ENCODE results near the gene USP4. TPM values are rescaled to one million over a fixed set of nuclear protein-coding genes. Genes with fewer than 3 reads are reported as not detected.

The USP4 gene
- total RNA-seq (2021) = 32.3 and 32.8 TPM in 2 replicates
- percentile 54 among the genes with signal in this experiment for Bru-seq, nascent RNA
- BruChase-seq, experiment 1, labeled RNA remaining after a 2-hour chase = percentile 56 among the genes with signal in this experiment
- percentile 68 among the genes with signal in this experiment for BruChase-seq, experiment 2, labeled RNA remaining after a 6-hour chase
- long read RNA-seq, transcript USP4-201 (22 exons, 3,126 nt) = major isoform, 50 of 102 reads
- long read RNA-seq, transcript USP4-202 (21 exons, 3,222 nt) = minor isoform, 13 of 102 reads
- long read RNA-seq, partial matches to known transcripts = 5 of 102 reads
- long read RNA-seq, other reads (novel, unspliced or antisense) = 31 of 102 reads

GRCh38 chr3:49339941-49340800 is at the start of gene USP4:
TSS of gene USP4 (minus strand) at chr3:49340053. CDS start at chr3:49340024, 29 bp downstream.
- POLR2A ChIA-PET (ENCODE audit: low non-redundant PET) = interaction anchor here (0.8 kb wide), 1 partner anchor 68 kb away, joined by 4 read pairs; no protein-coding TSS in a partner anchor
- TF ChIP-seq EZH2 (IDR thresholded peaks at IDR 0.05; ENCODE audit: borderline replicate concordance, low read depth, low read length, poor library complexity, severe bottlenecking) (no peak), CTCF (conservative IDR thresholded peaks at IDR 0.05; ENCODE audit: low read depth, low read length) (peak; percentile 52)
- H3K4me3 ChIP-seq (ENCODE audit: low read depth, low read length, poor library complexity, severe bottlenecking) = peak within 1 kb of the TSS; percentile 63
- intact Hi-C loops (cut with micrococcal nuclease; ENCODE audit: unreplicated experiment) = loop anchor here (5.0 kb wide), 1 partner anchor 107 kb away; no protein-coding TSS in a partner anchor
- peak; percentile 80 for DNase-seq (ENCODE audit: low spot score)
- CTCF ChIA-PET = interaction anchor here (0.6 to 1.8 kb wide), 2 partner anchors 109 to 169 kb away, joined by 3 to 8 read pairs; partner anchors contain the start of gene KLHDC8B
- peak within 1 kb of the TSS; percentile 74 for H3K27ac ChIP-seq (ENCODE audit: low read depth, low read length, poor library complexity, severe bottlenecking)
- no peaks in the 10 kb centered on the region for H3K27me3 ChIP-seq (replicated peaks; ENCODE audit: insufficient read depth, low read depth, low read length, poor library complexity)
- H3K4me1 ChIP-seq (ENCODE audit: insufficient read depth, low read length, poor library complexity, severe bottlenecking) = peaks cover 5% of the 10 kb centered on the region
- no TSS peak for BruUV-seq (replicated peaks)
- H3K9me3 ChIP-seq (ENCODE audit: low read depth, low read length, poor library complexity, severe bottlenecking) = no peaks in the 10 kb centered on the region
- H3K36me3 ChIP-seq (ENCODE audit: insufficient read depth, low read length, poor library complexity, severe bottlenecking) = peaks cover 2% of the 10 kb centered on the region

GRCh38 chr3:49389297-49389696 is 49.4 kb upstream of the USP4 start:
- Histone ChIP-seq H3K36me3 (ENCODE audit: insufficient read depth, low read length, poor library complexity, severe bottlenecking) (no peaks in the 10 kb centered on the region), H3K9me3 (ENCODE audit: low read depth, low read length, poor library complexity, severe bottlenecking) (no peaks in the 10 kb centered on the region), H3K4me1 (ENCODE audit: insufficient read depth, low read length, poor library complexity, severe bottlenecking) (no peaks in the 10 kb centered on the region), H3K27ac (ENCODE audit: low read depth, low read length, poor library complexity, severe bottlenecking) (no peak overlapping the region), H3K4me3 (ENCODE audit: low read depth, low read length, poor library complexity, severe bottlenecking) (no peak overlapping the region), H3K27me3 (replicated peaks; ENCODE audit: insufficient read depth, low read depth, low read length, poor library complexity) (no peaks in the 10 kb centered on the region)
- POLR2A ChIA-PET (ENCODE audit: low non-redundant PET) = no interaction called here
- intact Hi-C loops (cut with micrococcal nuclease; ENCODE audit: unreplicated experiment) = no loop called here
- TF ChIP-seq CTCF (conservative IDR thresholded peaks at IDR 0.05; ENCODE audit: low read depth, low read length) (no peak), EZH2 (IDR thresholded peaks at IDR 0.05; ENCODE audit: borderline replicate concordance, low read depth, low read length, poor library complexity, severe bottlenecking) (no peak)
- CTCF ChIA-PET = no interaction called here
- DNase-seq (ENCODE audit: low spot score) = no peak
- BruUV-seq (replicated peaks) = no TSS peak

GRCh38 chr3:49388289-49388820 is 48.5 kb upstream of the USP4 start:
- CTCF ChIA-PET = no interaction called here
- no peak for DNase-seq (ENCODE audit: low spot score)
- TF ChIP-seq CTCF (conservative IDR thresholded peaks at IDR 0.05; ENCODE audit: low read depth, low read length) = no peak
- no peak for TF ChIP-seq EZH2 (IDR thresholded peaks at IDR 0.05; ENCODE audit: borderline replicate concordance, low read depth, low read length, poor library complexity, severe bottlenecking)
- BruUV-seq (replicated peaks) = no TSS peak
- no peaks in the 10 kb centered on the region for H3K9me3 ChIP-seq (ENCODE audit: low read depth, low read length, poor library complexity, severe bottlenecking)
- POLR2A ChIA-PET (ENCODE audit: low non-redundant PET) = no interaction called here
- no peak overlapping the region for H3K4me3 ChIP-seq (ENCODE audit: low read depth, low read length, poor library complexity, severe bottlenecking)
- intact Hi-C loops (cut with micrococcal nuclease; ENCODE audit: unreplicated experiment) = no loop called here
- no peaks in the 10 kb centered on the region for H3K4me1 ChIP-seq (ENCODE audit: insufficient read depth, low read length, poor library complexity, severe bottlenecking)
- no peaks in the 10 kb centered on the region for H3K27me3 ChIP-seq (replicated peaks; ENCODE audit: insufficient read depth, low read depth, low read length, poor library complexity)
- no peak overlapping the region for H3K27ac ChIP-seq (ENCODE audit: low read depth, low read length, poor library complexity, severe bottlenecking)
- H3K36me3 ChIP-seq (ENCODE audit: insufficient read depth, low read length, poor library complexity, severe bottlenecking) = no peaks in the 10 kb centered on the region

Measured in A673 (cell line).